ENCODE data around the gene SPEF1.

SPEF1 gene

DNA sequence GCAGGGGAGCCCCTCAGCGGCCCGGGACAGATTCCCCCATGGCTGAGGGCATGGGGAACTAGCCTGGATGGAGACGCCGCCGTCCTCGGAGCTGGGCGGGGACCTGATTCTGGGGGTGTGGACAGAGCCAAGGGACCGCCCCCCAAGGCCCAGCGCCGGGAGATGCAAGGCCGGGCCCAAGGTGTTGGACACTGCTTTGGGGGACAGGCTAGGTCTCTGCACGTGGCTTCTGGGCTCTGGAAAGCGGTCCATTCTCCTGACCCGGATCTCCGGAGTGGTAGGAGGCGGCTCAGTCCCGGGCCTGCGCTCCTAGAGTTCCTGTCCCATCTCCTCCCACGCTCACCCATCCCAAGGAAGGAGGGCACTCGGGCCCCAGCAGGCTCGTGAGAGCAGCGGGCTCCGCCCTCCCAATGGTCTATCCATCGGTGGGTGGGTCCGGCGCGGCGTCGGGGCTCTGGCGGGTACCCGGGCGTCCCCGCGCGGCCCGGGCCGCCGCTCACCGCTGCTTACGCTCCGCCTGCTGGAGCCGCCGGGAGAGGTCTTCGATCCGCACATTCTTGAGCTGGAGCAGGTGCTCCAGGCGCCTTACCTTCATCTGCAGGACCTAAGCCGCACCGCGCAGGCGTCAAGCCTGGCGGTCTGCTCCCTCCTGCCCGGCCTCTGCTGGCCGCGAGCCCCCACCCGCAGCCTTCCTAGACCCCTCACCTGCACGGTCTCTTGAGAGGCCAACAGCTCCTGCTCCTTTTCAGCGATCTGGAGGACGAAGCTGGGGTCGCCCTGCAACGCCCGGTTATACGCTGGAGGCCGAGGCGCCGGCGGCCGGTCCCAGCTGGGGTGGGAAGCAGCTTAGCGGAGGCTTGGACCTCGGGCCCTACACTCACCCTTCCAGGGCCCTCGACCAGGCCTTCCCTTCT lies 3.3 kb downstream of the SPEF1 start:
- 2 to 3% methylated on average over 57 to 65 of the region's 70 CpGs for WGBS, 2 experiments (ENCODE audit: insufficient coverage in 2 of 2)
- Histone ChIP-seq H3K9me3 (ENCODE audit: control insufficient read depth, low read length) (no peaks in the 10 kb centered on the region), H3K27ac (ENCODE audit: low read depth, low read length, severe bottlenecking) (no peak overlapping the region), H3K4me1 (ENCODE audit: control insufficient read depth, insufficient read depth, low read length, poor library complexity, severe bottlenecking) (peaks cover 4% of the 10 kb centered on the region), H3K36me3 (ENCODE audit: control insufficient read depth, insufficient read depth, low read length) (peaks cover 5% of the 10 kb centered on the region), H3K4me3 (ENCODE audit: extremely low read depth, insufficient read depth, low read length, poor library complexity, severe bottlenecking) (peak overlapping the region; percentile 30)

DNA sequence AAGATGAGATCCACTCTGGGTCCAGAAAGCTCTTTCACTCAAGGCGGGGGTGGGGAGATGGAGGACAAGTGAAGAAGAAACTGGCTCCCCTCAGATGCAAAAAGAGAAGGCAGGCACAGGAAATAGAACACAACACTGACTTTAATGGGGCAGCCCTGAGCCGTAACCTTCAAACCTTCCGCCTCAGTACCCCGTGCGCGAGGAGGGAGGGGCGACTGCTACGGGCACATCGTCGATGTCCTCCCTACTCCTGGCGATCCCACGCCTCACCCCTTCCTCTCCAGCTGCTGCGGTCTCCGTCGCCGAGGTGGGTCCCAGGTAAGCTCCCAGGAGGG lies 3.9 kb downstream of the SPEF1 start:
- Histone ChIP-seq H3K4me1 (ENCODE audit: control insufficient read depth, insufficient read depth, low read length, poor library complexity, severe bottlenecking) (peaks cover 4% of the 10 kb centered on the region), H3K36me3 (ENCODE audit: control insufficient read depth, insufficient read depth, low read length) (peaks cover under 1% of the 10 kb centered on the region), H3K4me3 (ENCODE audit: extremely low read depth, insufficient read depth, low read length, poor library complexity, severe bottlenecking) (peak overlapping the region; percentile 30), H3K9me3 (ENCODE audit: control insufficient read depth, low read length) (no peaks in the 10 kb centered on the region), H3K27ac (ENCODE audit: low read depth, low read length, severe bottlenecking) (no peak overlapping the region)
- WGBS, 2 experiments (ENCODE audit: insufficient coverage in 2 of 2), result 27 to 35% methylated on average over 8 to 14 of the region's 16 CpGs

DNA sequence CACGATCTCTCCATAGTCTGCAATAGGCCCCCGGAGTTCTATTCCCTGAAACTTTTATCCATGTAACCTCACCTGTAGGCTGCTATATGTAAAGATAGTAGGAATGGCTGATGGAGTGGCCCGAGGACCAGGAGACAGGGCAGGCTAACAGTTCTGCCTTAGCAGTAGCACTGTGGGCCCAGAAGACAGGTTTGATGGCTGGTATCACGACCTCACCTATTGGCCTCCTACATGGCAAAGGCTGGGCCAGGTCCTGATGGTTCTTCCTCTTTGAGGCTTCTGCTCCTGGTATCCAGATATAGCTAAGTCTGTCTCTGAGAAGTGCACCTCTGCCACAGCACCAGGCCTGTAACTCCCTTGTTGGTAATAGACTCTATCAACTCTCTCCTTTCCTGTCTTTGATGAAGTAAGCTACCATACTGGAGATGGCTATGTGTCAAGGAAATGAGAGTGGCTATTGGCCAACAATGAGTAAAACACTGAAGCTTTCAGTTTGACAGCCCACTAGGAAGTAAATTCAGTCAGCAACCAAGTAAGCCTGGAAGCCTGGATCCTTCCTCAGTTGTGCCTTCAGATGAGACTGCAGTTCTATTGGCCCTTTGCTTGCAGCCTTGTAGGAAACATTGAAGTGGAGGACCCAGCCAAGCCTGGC lies 5.7 kb downstream of the SPEF1 start:
- Histone ChIP-seq H3K4me3 (ENCODE audit: extremely low read depth, insufficient read depth, low read length, poor library complexity, severe bottlenecking) (no peak overlapping the region), H3K36me3 (ENCODE audit: control insufficient read depth, insufficient read depth, low read length) (no peaks in the 10 kb centered on the region), H3K9me3 (ENCODE audit: control insufficient read depth, low read length) (no peaks in the 10 kb centered on the region), H3K4me1 (ENCODE audit: control insufficient read depth, insufficient read depth, low read length, poor library complexity, severe bottlenecking) (peaks cover 4% of the 10 kb centered on the region), H3K27ac (ENCODE audit: low read depth, low read length, severe bottlenecking) (no peak overlapping the region)
- WGBS, 2 experiments (ENCODE audit: insufficient coverage in 2 of 2), result 70 to 71% methylated on average over 1 to 2 of the region's 4 CpGs

- no peak overlapping the region for H3K4me3 ChIP-seq (ENCODE audit: extremely low read depth, insufficient read depth, low read length, poor library complexity, severe bottlenecking)
- no peaks in the 10 kb centered on the region for H3K36me3 ChIP-seq (ENCODE audit: control insufficient read depth, insufficient read depth, low read length)
- no peaks in the 10 kb centered on the region for H3K9me3 ChIP-seq (ENCODE audit: control insufficient read depth, low read length)
- H3K4me1 ChIP-seq (ENCODE audit: control insufficient read depth, insufficient read depth, low read length, poor library complexity, severe bottlenecking), result peaks cover 8% of the 10 kb centered on the region
- WGBS, 2 experiments (ENCODE audit: insufficient coverage in 2 of 2), result 84 to 86% methylated on average over 4 to 5 of the region's 7 CpGs
- no peak overlapping the region for H3K27ac ChIP-seq (ENCODE audit: low read depth, low read length, severe bottlenecking)
Observed at GRCh38 chr20:3771552-3772058, 9.6 kb downstream of the SPEF1 start.

GRCh38 chr20:3768342-3769130 lies 12.7 kb downstream of the SPEF1 start:
- no peaks in the 10 kb centered on the region for H3K36me3 ChIP-seq (ENCODE audit: control insufficient read depth, insufficient read depth, low read length)
- H3K4me3 ChIP-seq (ENCODE audit: extremely low read depth, insufficient read depth, low read length, poor library complexity, severe bottlenecking), result peak overlapping the region; percentile 70
- no peaks in the 10 kb centered on the region for H3K9me3 ChIP-seq (ENCODE audit: control insufficient read depth, low read length)
- peak overlapping the region; percentile 97 for H3K27ac ChIP-seq (ENCODE audit: low read depth, low read length, severe bottlenecking)
- H3K4me1 ChIP-seq (ENCODE audit: control insufficient read depth, insufficient read depth, low read length, poor library complexity, severe bottlenecking), result peaks cover 13% of the 10 kb centered on the region
- 1% methylated on average over 46 to 48 of the region's 51 CpGs for whole genome bisulfite sequencing, 2 experiments (ENCODE audit: insufficient coverage in 2 of 2)

GRCh38 chr20:3767427-3768341 lies 13.6 kb downstream of the SPEF1 start, which contains the start of gene ADISSP:
Gene ADISSP, minus strand, starts transcription at chr20:3767753. Its CDS starts 7,653 bp downstream, at chr20:3760100.
- WGBS, 2 experiments (ENCODE audit: insufficient coverage in 2 of 2), result 1% methylated on average over 58 to 66 of the region's 80 CpGs
- peak within 1 kb of the TSS; percentile 97 for H3K27ac ChIP-seq (ENCODE audit: low read depth, low read length, severe bottlenecking)
- peaks cover 13% of the 10 kb centered on the region for H3K4me1 ChIP-seq (ENCODE audit: control insufficient read depth, insufficient read depth, low read length, poor library complexity, severe bottlenecking)
- no peaks in the 10 kb centered on the region for H3K36me3 ChIP-seq (ENCODE audit: control insufficient read depth, insufficient read depth, low read length)
- peak within 1 kb of the TSS; percentile 70 for H3K4me3 ChIP-seq (ENCODE audit: extremely low read depth, insufficient read depth, low read length, poor library complexity, severe bottlenecking)
- no peaks in the 10 kb centered on the region for H3K9me3 ChIP-seq (ENCODE audit: control insufficient read depth, low read length)

DNA sequence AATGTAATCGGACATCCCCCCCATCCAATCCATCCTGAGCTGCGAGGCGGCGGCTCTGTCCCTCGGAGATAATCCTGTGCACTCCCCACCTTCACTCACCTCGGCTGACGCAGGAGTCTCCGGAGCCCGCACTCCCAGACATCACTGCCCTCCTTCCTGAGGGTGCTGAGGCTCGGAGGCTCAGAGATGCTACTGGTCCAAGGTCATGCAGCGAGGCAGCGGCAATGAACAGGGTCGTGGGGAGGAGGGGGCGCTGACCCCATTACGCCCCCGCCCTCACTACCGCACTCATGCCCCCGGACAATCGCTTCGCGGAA lies 14.2 kb downstream of the SPEF1 start:
- Histone ChIP-seq H3K9me3 (ENCODE audit: control insufficient read depth, low read length) (no peaks in the 10 kb centered on the region), H3K27ac (ENCODE audit: low read depth, low read length, severe bottlenecking) (no peak overlapping the region), H3K36me3 (ENCODE audit: control insufficient read depth, insufficient read depth, low read length) (no peaks in the 10 kb centered on the region), H3K4me3 (ENCODE audit: extremely low read depth, insufficient read depth, low read length, poor library complexity, severe bottlenecking) (peak overlapping the region; percentile 70), H3K4me1 (ENCODE audit: control insufficient read depth, insufficient read depth, low read length, poor library complexity, severe bottlenecking) (peaks cover 13% of the 10 kb centered on the region)
- WGBS, 2 experiments (ENCODE audit: insufficient coverage in 2 of 2), result 0% methylated on average over 6 to 18 of the region's 21 CpGs

GRCh38 chr20:3766422-3767109 lies 14.7 kb downstream of the SPEF1 start:
- Histone ChIP-seq H3K9me3 (ENCODE audit: control insufficient read depth, low read length) (no peaks in the 10 kb centered on the region), H3K36me3 (ENCODE audit: control insufficient read depth, insufficient read depth, low read length) (peaks cover 4% of the 10 kb centered on the region), H3K27ac (ENCODE audit: low read depth, low read length, severe bottlenecking) (no peak overlapping the region), H3K4me3 (ENCODE audit: extremely low read depth, insufficient read depth, low read length, poor library complexity, severe bottlenecking) (peak overlapping the region; percentile 70), H3K4me1 (ENCODE audit: control insufficient read depth, insufficient read depth, low read length, poor library complexity, severe bottlenecking) (peaks cover 13% of the 10 kb centered on the region)
- 70 to 100% methylated on average over 1 to 2 of the region's 9 CpGs for WGBS, 2 experiments (ENCODE audit: insufficient coverage in 2 of 2)

DNA sequence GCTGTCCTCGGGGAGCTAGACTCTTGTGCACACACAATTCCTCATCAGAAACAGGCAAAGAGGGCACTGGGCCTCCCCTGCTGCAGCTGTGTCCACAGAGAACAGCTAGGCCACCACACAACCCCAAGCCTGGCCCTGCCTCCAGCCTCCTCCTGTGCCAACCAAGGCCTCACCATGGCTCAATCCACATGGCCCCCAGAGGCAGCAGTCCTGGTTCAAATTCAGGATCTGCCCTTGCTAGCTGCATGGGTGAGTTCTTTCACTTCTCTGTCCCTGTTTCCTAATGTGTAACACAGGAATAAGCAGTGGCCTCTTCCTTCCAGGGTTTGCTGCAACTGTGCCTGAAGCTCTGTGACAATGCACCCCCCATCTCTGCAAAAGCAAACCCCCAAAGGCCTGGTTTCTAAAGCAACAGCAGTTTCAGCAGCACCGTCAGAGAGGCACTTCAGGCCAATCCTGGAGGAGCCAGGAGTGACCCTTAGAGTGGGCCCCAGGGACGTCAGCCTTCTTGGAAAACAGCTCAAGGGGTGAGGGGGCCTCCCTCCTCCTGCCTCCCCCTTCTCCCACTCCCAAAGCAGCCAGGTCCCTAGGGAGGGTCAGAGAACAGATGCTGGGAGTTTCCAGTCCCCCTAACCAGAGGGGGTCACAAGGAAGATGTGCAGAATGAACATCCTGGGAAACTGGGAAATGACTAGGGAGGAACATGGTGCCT lies 15.9 kb downstream of the SPEF1 start:
- WGBS, 2 experiments (ENCODE audit: insufficient coverage in 2 of 2), result 80 to 100% methylated on average over 1 to 2 of the region's 3 CpGs
- Histone ChIP-seq H3K9me3 (ENCODE audit: control insufficient read depth, low read length) (no peaks in the 10 kb centered on the region), H3K4me1 (ENCODE audit: control insufficient read depth, insufficient read depth, low read length, poor library complexity, severe bottlenecking) (peaks cover 13% of the 10 kb centered on the region), H3K27ac (ENCODE audit: low read depth, low read length, severe bottlenecking) (no peak overlapping the region), H3K4me3 (ENCODE audit: extremely low read depth, insufficient read depth, low read length, poor library complexity, severe bottlenecking) (no peak overlapping the region), H3K36me3 (ENCODE audit: control insufficient read depth, insufficient read depth, low read length) (peaks cover 8% of the 10 kb centered on the region)

Data from mesodermal cell (in vitro differentiated cells).